Fibroblast of mammary gland (primary cell): ENCODE results near the gene TMCO2.

Experiments
- DNase-seq: peaks from one replicate; pipeline ENCODE4 v3.0.0-alpha.2; 2010; ENCODE audit warnings: low read depth
- H3K4me3 ChIP-seq: 2 replicates; pipeline ENCODE4 v1.5.1; 2011; ENCODE audit warnings: low read depth, mild to moderate bottlenecking, low read length, moderate library complexity; ENCODE audit not compliant: control insufficient read depth
- TF ChIP-seq, protein P1 (sequence below): conservative IDR thresholded peaks from 2 replicates; pipeline ENCODE4 v1.5.1; 2011; ENCODE audit warnings: low read depth, low read length, inconsistent platforms; ENCODE audit not compliant: control insufficient read depth, insufficient read depth

Gene TMCO2

DNA sequence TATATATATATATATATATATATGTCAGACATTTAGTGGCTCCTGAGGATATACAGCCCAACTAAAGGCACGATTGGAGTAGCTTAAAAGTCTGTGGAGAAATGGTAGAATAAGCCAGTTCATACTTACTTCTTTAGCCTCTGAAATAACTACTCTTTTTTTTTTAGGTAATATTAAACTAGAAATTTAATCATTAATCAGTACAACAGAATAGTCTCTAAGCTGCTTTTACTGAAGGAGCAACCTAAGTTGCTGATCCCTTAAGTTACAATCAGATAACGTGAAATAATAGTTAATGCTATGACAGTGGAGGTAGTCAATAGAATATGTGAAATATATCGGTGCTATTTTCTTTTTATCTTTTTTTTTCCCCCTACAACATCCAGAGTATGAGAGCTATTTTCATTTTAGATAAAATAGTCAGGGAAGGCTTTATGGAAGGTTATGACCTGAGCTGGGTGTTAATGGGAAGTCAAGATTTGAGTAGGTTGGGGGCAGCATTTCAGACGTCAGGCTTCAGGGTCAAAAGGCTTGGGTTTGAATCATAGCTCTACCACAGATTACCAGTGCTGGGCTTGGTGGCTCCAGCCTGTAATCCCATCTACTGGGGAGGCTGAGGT, 25.9 kb downstream of the TMCO2 start:
- H3K4me3 ChIP-seq, result no peak overlapping the region
- no peak for DNase-seq
- TF ChIP-seq, protein P1, sequence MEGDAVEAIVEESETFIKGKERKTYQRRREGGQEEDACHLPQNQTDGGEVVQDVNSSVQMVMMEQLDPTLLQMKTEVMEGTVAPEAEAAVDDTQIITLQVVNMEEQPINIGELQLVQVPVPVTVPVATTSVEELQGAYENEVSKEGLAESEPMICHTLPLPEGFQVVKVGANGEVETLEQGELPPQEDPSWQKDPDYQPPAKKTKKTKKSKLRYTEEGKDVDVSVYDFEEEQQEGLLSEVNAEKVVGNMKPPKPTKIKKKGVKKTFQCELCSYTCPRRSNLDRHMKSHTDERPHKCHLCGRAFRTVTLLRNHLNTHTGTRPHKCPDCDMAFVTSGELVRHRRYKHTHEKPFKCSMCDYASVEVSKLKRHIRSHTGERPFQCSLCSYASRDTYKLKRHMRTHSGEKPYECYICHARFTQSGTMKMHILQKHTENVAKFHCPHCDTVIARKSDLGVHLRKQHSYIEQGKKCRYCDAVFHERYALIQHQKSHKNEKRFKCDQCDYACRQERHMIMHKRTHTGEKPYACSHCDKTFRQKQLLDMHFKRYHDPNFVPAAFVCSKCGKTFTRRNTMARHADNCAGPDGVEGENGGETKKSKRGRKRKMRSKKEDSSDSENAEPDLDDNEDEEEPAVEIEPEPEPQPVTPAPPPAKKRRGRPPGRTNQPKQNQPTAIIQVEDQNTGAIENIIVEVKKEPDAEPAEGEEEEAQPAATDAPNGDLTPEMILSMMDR, result no peak

DNA sequence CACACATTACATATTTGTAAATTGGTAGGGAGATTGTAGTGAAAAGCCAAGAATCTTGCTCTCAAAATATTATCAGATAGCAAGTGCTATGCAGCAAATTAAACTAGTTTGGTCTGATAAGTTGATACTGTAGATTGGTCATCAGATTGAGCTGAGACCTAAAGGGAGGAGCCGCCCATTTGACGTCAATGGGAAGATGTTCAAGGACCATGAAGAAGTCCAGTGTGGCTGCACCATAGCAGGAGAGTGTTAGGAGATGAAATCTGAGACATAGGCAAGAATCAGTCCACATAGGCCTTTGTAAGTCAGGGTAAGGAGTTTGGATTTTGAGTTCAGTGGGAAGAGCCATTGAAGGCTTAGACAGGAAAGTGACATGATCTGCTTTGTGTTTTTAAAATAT, 26.6 kb downstream of the TMCO2 start:
- no peak for DNase-seq
- TF ChIP-seq, protein P1, result no peak
- H3K4me3 ChIP-seq, result no peak overlapping the region

DNA sequence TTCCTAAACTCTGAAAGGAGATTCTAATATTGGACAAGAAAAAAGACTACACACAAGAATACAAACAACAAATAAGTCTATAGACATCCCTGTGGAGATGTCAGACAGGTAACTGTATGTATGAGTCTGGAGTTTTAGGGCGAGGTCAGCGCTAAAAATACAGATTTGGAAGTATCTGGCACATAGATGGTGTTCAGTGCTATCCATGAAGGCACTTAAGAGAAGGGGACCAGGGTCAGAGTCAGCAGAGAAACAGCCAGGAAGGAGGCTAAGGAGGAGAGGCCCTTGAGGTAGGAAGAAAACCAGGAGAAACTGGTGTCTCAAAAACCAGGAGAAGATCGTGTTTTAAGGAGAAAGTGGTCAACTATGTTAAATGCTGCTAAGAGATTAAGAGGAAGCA, 28.4 kb downstream of the TMCO2 start:
- no peak overlapping the region for H3K4me3 ChIP-seq
- no peak for DNase-seq
- TF ChIP-seq, protein P1, result no peak

DNA sequence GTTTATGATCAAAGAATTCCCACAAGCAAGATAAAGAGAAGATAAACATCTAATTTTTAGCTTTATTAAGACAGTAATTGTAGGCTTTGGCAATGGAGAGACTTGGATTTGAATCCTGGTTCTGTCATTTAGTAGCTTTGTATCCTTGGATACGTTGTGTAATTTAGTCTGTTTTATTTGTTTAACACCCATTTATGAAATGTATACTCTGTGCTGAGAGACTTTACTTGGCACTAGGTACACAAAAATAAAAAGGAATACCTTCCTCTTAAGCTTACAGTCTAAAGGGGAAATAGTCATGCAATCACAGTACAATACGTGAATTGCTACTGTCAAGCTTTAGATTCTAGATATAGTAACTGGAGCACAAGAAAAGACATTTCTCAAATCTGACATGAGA, 34.1 kb downstream of the TMCO2 start:
- H3K4me3 ChIP-seq, result no peak overlapping the region
- DNase-seq, result no peak
- TF ChIP-seq, protein P1, result no peak

DNA sequence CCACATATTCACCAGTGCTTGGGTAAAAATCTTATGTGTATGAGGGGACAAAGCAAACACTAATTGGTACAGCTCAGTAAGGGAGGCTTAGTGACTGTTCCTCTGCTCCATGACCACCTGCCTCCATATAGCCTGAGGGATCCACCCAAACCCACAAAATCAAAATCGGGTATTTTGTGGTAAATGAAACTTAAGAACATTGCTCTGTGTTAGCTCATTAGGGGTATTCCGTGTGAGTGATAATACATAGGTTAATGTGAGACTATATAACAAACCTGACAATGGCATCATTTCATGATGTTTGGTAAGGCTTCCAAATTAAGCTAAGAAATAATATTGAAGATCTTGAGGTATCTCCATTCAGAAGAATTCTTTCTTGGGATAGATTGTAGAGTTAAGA, 43.6 kb downstream of the TMCO2 start:
- DNase-seq, result no peak
- no peak overlapping the region for H3K4me3 ChIP-seq
- TF ChIP-seq, protein P1, result no peak

DNA sequence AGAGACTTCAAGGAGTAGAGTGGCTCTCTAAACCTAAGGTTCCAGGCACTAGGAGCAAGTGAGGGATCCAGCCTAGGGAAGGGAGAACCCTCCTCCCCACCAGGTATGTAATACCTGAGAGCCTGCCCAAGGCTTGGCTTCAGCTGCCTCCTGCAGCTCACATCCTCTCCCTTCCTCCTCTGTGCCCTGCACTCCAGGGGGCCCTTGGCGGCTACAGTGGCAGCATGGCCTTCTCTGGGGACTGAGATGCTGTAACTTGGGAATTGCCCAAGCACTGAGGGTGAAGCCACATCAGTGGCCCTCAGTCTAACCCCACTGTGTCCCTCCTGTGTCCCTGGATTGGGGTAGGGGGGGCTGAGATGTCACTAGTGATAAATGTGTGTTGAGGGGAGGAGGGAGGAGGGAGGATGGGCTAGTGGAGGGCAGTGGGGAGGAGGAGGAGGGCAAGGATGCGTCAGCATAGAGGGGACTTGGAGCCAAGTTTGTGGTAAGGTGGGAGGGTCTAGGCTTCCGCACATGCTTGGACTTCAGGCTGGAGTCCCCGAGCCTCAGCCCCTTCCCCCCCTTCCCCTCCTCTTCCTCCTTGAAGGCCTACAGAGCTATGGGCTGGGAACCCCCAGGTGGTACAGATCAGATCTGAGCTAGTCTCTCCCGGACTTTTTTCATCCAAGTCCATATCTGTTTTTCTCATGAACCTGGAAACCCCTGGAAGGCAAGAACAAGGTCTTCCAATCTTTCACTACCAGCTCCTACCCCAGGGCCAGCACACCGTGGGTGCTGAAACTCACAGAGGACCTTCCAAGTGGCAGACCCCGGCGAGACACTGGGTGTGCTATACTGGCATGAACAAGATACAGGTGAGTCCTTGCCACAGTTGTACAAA, 51.9 kb downstream of the TMCO2 start:
- no peak overlapping the region for H3K4me3 ChIP-seq
- DNase-seq, result peak; percentile 34
- TF ChIP-seq, protein P1, result no peak

DNA sequence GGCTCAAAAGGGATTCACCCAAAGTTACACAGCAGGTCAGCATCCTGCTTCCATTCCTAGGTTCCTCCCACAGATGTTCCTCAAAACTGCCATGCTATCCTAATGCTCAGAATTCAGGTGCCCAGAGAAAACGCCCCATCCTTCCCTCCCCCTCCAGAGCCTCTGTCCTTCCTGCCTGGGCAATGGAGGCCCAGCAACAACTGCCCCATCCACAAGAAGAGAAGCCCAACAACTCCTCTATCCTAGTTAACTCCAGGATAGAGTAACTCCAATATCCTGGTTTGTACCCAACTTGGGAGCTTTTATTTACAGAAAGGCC, 52.5 kb downstream of the TMCO2 start:
- no peak overlapping the region for H3K4me3 ChIP-seq
- DNase-seq, result no peak
- TF ChIP-seq, protein P1, result no peak
